Endothelial cell of umbilical vein (primary cell): ENCODE results near the gene ADARB2. TPM values are rescaled to one million over a fixed set of nuclear protein-coding genes. Genes with fewer than 3 reads are reported as not detected.

Source experiments
- BruUV-seq: library from RNA; stranded (reverse); fragments of 400-500 nt; replicated peaks from 2 replicates; lab custom pipeline; 2021; lab: Mats Ljungman, UMichigan
- CTCF ChIA-PET: fragments of 300-600, 350-600 bp; sonication (Branson Sonifier 250); formaldehyde crosslinking; loops from one replicate; lab custom pipeline; 2021; ENCODE audit warnings: antibody characterized with exemption, inconsistent platforms; lab: Charles Lee
- POLR2A ChIA-PET: fragments of 300-600, 350-600 bp; sonication (Branson Sonifier 250); formaldehyde crosslinking; loops from one replicate; lab custom pipeline; 2021; ENCODE audit warnings: antibody characterized with exemption, inconsistent platforms; lab: Charles Lee
- DNase-seq: peaks from one replicate; pipeline ENCODE4 v3.0.0-alpha.2; 2011; ENCODE audit warnings: low read depth, low spot score
- FAIRE-seq: peaks from 2 replicates; lab custom pipeline; 2011; peaks lifted over from hg19 to GRCh38; lab: Jason Lieb, UNC
- H2AFZ ChIP-seq: 2 replicates; pipeline ENCODE4 v1.6.0; 2012; ENCODE audit warnings: low read depth, low read length, control low read depth, inconsistent platforms
- H3K27ac ChIP-seq: 2 replicates; pipeline ENCODE4 v1.5.1; 2011; ENCODE audit warnings: low read depth, mild to moderate bottlenecking, control low read depth, low read length, moderate library complexity; ENCODE audit not compliant: insufficient read depth
- H3K27me3 ChIP-seq, 2 experiments: 2 replicates each; pipeline versions ENCODE4 v1.6.0 to v1.6.1; 2011; ENCODE audit warnings: low read length in 2 of 2, mixed read lengths in 1 of 2; ENCODE audit not compliant: control insufficient read depth in 2 of 2, insufficient read depth in 2 of 2
- H3K36me3 ChIP-seq, 2 experiments: 2 replicates in 1 of 2; 3 replicates in 1 of 2; pipeline ENCODE4 v1.5.1; 2011; ENCODE audit warnings: low read length in 2 of 2, mild to moderate bottlenecking in 1 of 2, moderate library complexity in 1 of 2; ENCODE audit not compliant: control insufficient read depth in 2 of 2, insufficient read depth in 2 of 2; ENCODE audit errors: extremely low read depth in 1 of 2
- H3K4me1 ChIP-seq: 3 replicates; pipeline ENCODE4 v1.5.1; 2011; ENCODE audit warnings: mild to moderate bottlenecking, low read length; ENCODE audit not compliant: control insufficient read depth, insufficient read depth; ENCODE audit errors: extremely low read depth
- H3K4me2 ChIP-seq: 2 replicates; pipeline ENCODE4 v1.6.1; 2011; ENCODE audit warnings: low read length, control low read depth, mixed read lengths; ENCODE audit not compliant: insufficient read depth
- H3K4me3 ChIP-seq, 3 experiments: fragments of 200-600 bp in 1 of 3; sonication (generic), shearing (Covaris generic) in 1 of 3; replicated peaks in 1 of 3; 2 replicates each; pipeline ENCODE4 v1.5.1; 2011 to 2016; ENCODE audit warnings: control low read depth in 3 of 3, low read length in 3 of 3, mild to moderate bottlenecking in 2 of 3, inconsistent platforms in 1 of 3, low read depth in 1 of 3, moderate library complexity in 1 of 3; ENCODE audit not compliant: insufficient read depth in 1 of 3
- H3K79me2 ChIP-seq: 2 replicates; pipeline ENCODE4 v1.6.0; 2012; ENCODE audit warnings: low read length, inconsistent platforms; ENCODE audit not compliant: control insufficient read depth, insufficient read depth
- H3K9ac ChIP-seq: replicated peaks from 2 replicates; pipeline ENCODE3; 2011; ENCODE audit warnings: low read length, control low read depth; ENCODE audit not compliant: insufficient read depth; ENCODE audit errors: extremely low read depth
- H3K9me1 ChIP-seq: replicated peaks from 3 replicates; pipeline ENCODE4 v1.6.0; 2011; ENCODE audit warnings: mild to moderate bottlenecking, low read length; ENCODE audit not compliant: control insufficient read depth, insufficient read depth; ENCODE audit errors: extremely low read depth
- H3K9me3 ChIP-seq: replicated peaks from 2 replicates; pipeline ENCODE4 v1.5.1; 2012; ENCODE audit warnings: low read length, inconsistent platforms; ENCODE audit not compliant: control insufficient read depth, insufficient read depth
- H4K20me1 ChIP-seq: replicated peaks from 2 replicates; pipeline ENCODE3; 2011; ENCODE audit warnings: mild to moderate bottlenecking, low read length; ENCODE audit not compliant: control insufficient read depth, insufficient read depth; ENCODE audit errors: extremely low read depth
- EZH2 ChIP-seq: IDR thresholded peaks from 2 replicates; pipeline ENCODE4 v1.6.1; 2012; ENCODE audit warnings: borderline replicate concordance, low read depth, mild to moderate bottlenecking, moderate library complexity, low read length, inconsistent platforms; ENCODE audit not compliant: severe bottlenecking
- FOS ChIP-seq: IDR thresholded peaks from 2 replicates; pipeline ENCODE4 v1.6.1; 2011; ENCODE audit warnings: mild to moderate bottlenecking, low read length, moderate library complexity, borderline replicate concordance; ENCODE audit not compliant: insufficient read depth
- GATA2 ChIP-seq: IDR thresholded peaks from 2 replicates; pipeline ENCODE4 v1.7.0; 2011; ENCODE audit warnings: low read depth, mild to moderate bottlenecking, moderate library complexity, mixed read lengths, low read length; ENCODE audit not compliant: insufficient read length, insufficient read depth
- JUN ChIP-seq: IDR thresholded peaks from 2 replicates; pipeline ENCODE4 v1.6.1; 2011; ENCODE audit warnings: borderline replicate concordance, low read depth; ENCODE audit not compliant: insufficient read length, insufficient read depth
- MYC ChIP-seq: IDR thresholded peaks from one replicate; pipeline ENCODE4 v1.6.1; 2011; ENCODE audit warnings: mild to moderate bottlenecking, low read depth, low read length
- POLR2A ChIP-seq: IDR thresholded peaks from 2 replicates; pipeline ENCODE4 v1.6.1; 2012; ENCODE audit warnings: low read depth, mild to moderate bottlenecking, control low read depth, low read length
- POLR2AphosphoS5 ChIP-seq: IDR thresholded peaks from 2 replicates; pipeline ENCODE4 v1.6.1; 2012; ENCODE audit warnings: low read depth, mild to moderate bottlenecking, control low read depth, low read length, moderate library complexity; ENCODE audit not compliant: insufficient read depth
- dilution Hi-C: fragments of 300-500 bp; cut with MboI; formaldehyde crosslinking; loops from one replicate; pipeline ENCODE4 v1.15.0; 2019; ENCODE audit warnings: low sequenced_read_pairs; ENCODE audit not compliant: extremely low pct_ligation_motif_present
- intact Hi-C: fragments of 100-400 bp; cut with micrococcal nuclease; formaldehyde crosslinking; loops from one replicate; pipeline ENCODE4 v1.10.0; 2022
- polyA plus RNA-seq, 4 experiments: library from polyadenylated mRNA; depleted of rRNA in 3 of 4; stranded (reverse) in 3 of 4; unstranded in 1 of 4; fragments of >200 nt; gene quantifications; 2 replicates each; pipeline versions ENCODE4 v1.2.1 to v1.2.3, GENCODE V29; 2011 to 2012; ENCODE audit warnings: missing spikeins in 1 of 4
- total RNA-seq: library from RNA; stranded (reverse); gene quantifications from 2 replicates; pipeline ENCODE4 v1.2.3, GENCODE V29; 2021
- TF ChIP-seq, protein P1 (sequence below), 2 donors: IDR thresholded peaks; 1 replicate in 1 of 2; 2 replicates in 1 of 2; pipeline ENCODE4 v1.5.1; 2011; ENCODE audit warnings: low read length in 2 of 2, mild to moderate bottlenecking in 2 of 2, moderate library complexity in 2 of 2, control low read depth in 1 of 2, inconsistent platforms in 1 of 2, low read depth in 1 of 2; ENCODE audit not compliant: insufficient read depth in 1 of 2; ENCODE audit errors: extremely low read depth in 1 of 2
- TF ChIP-seq, protein P2 (sequence below): IDR thresholded peaks from 2 replicates; pipeline ENCODE4 v1.6.1; 2011; ENCODE audit not compliant: insufficient read depth, insufficient read length

ADARB2 gene
- total and polyA plus RNA-seq, 2 donors (not counting 3 experiments of a cell fraction or from before 2014, with no cell fraction given) = not detected

- no peaks in the 10 kb centered on the region for H3K36me3 ChIP-seq
- H3K9me3 ChIP-seq = peaks cover 11% of the 10 kb centered on the region
- no peak overlapping the region for H3K27ac ChIP-seq
- dilution Hi-C loops (no loop called here), intact Hi-C loops (no loop called here)
- no peak overlapping the region for H3K4me3 ChIP-seq
- no peak overlapping the region for H2AFZ ChIP-seq
- DNase-seq (no peak), FAIRE-seq (no peak)
- no peak overlapping the region for H3K9ac ChIP-seq
- POLR2A ChIA-PET = no interaction called here
- H3K9me1 ChIP-seq = no peaks in the 10 kb centered on the region
- CTCF ChIA-PET = no interaction called here
- H3K4me2 ChIP-seq = no peak overlapping the region
- H3K79me2 ChIP-seq = no peaks in the 10 kb centered on the region
- BruUV-seq = no TSS peak
- TF ChIP-seq, protein P1, sequence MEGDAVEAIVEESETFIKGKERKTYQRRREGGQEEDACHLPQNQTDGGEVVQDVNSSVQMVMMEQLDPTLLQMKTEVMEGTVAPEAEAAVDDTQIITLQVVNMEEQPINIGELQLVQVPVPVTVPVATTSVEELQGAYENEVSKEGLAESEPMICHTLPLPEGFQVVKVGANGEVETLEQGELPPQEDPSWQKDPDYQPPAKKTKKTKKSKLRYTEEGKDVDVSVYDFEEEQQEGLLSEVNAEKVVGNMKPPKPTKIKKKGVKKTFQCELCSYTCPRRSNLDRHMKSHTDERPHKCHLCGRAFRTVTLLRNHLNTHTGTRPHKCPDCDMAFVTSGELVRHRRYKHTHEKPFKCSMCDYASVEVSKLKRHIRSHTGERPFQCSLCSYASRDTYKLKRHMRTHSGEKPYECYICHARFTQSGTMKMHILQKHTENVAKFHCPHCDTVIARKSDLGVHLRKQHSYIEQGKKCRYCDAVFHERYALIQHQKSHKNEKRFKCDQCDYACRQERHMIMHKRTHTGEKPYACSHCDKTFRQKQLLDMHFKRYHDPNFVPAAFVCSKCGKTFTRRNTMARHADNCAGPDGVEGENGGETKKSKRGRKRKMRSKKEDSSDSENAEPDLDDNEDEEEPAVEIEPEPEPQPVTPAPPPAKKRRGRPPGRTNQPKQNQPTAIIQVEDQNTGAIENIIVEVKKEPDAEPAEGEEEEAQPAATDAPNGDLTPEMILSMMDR (IDR thresholded peaks at IDR 0.05; ENCODE audit: extremely low read depth in 1 of 2, insufficient read depth in 1 of 2, low read depth in 1 of 2, low read length in 2 of 2) = no peak
- TF ChIP-seq MYC (no peak), POLR2A (no peak), EZH2 (no peak), POLR2AphosphoS5 (no peak), JUN (no peak), FOS (no peak), GATA2 (no peak)
- TF ChIP-seq, protein P2, sequence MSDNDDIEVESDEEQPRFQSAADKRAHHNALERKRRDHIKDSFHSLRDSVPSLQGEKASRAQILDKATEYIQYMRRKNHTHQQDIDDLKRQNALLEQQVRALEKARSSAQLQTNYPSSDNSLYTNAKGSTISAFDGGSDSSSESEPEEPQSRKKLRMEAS = no peak
- no peaks in the 10 kb centered on the region for H3K27me3 ChIP-seq
- no peaks in the 10 kb centered on the region for H4K20me1 ChIP-seq
- H3K4me1 ChIP-seq = no peaks in the 10 kb centered on the region
These were observed 125.3 kb downstream of the ADARB2 start for GRCh38 chr10:1611936-1612550.
